K562 (cell line): Measurements from ENCODE around the gene TBC1D17. TPM values are rescaled to one million over a fixed set of nuclear protein-coding genes. Genes with fewer than 3 reads are reported as not detected.

ENCODE experiments used
- ERF ChIP-seq: fragments of 450-650 bp; formaldehyde crosslinking; IDR thresholded peaks from 2 replicates; pipeline ENCODE4 v1.4.0; 2020; ENCODE audit warnings: mild to moderate bottlenecking, mixed read lengths
- GABPB1 ChIP-seq: sonication (generic); formaldehyde crosslinking; IDR thresholded peaks from 2 replicates; pipeline ENCODE4 v1.8.0; 2022; ENCODE audit warnings: mild to moderate bottlenecking, missing genetic modification reagents
- MYC ChIP-seq, 2 experiments: fragments of 250-450 bp in 1 of 2; sonication (Bioruptor Pico) in 1 of 2; IDR thresholded peaks; 2 replicates each; pipeline versions ENCODE4 v1.5.1 to v1.6.1; 2012 to 2021; ENCODE audit warnings: low read depth in 2 of 2, borderline replicate concordance in 1 of 2, improper control_type of control experiment in 1 of 2, low read length in 1 of 2, mild to moderate bottlenecking in 1 of 2, moderate library complexity in 1 of 2
- NONO ChIP-seq, 2 experiments: fragments of 200-400 bp in 1 of 2; fragments of 450-650 bp in 1 of 2; formaldehyde crosslinking in 1 of 2; IDR thresholded peaks; 2 replicates each; pipeline ENCODE4 v1.6.1; 2017; ENCODE audit warnings: low read depth in 2 of 2, mild to moderate bottlenecking in 2 of 2, moderate library complexity in 2 of 2, low read length in 1 of 2
- SREBF1 ChIP-seq: fragments of 150-350 bp; IDR thresholded peaks from 2 replicates; pipeline ENCODE4 v1.6.1; 2014; ENCODE audit warnings: antibody characterized with exemption, low read depth, low read length, borderline replicate concordance
- polyA plus RNA-seq, 8 experiments: library from polyadenylated mRNA; depleted of rRNA in 4 of 8; stranded (reverse) in 5 of 8; unstranded in 3 of 8; fragments of >200 nt; fragmentation: Nextera tagmentation in 2 of 8; fragmentation: Illumina TruSeq in 1 of 8; extraction: Ambion mirVana in 2 of 8; extraction: Trizol in 1 of 8; gene quantifications; 2 replicates each; pipeline versions ENCODE4 v1.2.1 to v1.2.3, GENCODE V29; 2011 to 2014; ENCODE audit warnings: inconsistent platforms in 1 of 8, missing spikeins in 1 of 8
- total RNA-seq, 7 experiments: library from RNA; depleted of rRNA in 6 of 7; stranded (reverse); fragments of >200 nt in 6 of 7; fragmentation: Illumina TruSeq in 2 of 7; extraction: Trizol in 2 of 7; gene quantifications; 2 replicates each; pipeline versions ENCODE4 v1.2.1 to v1.2.3, GENCODE V29; 2011 to 2021; ENCODE audit warnings: low replicate concordance in 1 of 7
- TF ChIP-seq, protein P1 (sequence below): fragments of 200-800 bp; sonication (Bioruptor generic); IDR thresholded peaks from 2 replicates; pipeline ENCODE4 v1.6.1; 2016; ENCODE audit warnings: missing genetic modification characterization, missing compliant biosample characterization
- TF ChIP-seq, protein P2 (sequence below): fragments of 250-450 bp; sonication (Bioruptor Pico); IDR thresholded peaks from 2 replicates; pipeline ENCODE4 v1.9.0; 2021; ENCODE audit warnings: mild to moderate bottlenecking, inconsistent platforms

Gene TBC1D17
- total and polyA plus RNA-seq, 9 of the 15 experiments (the other 6 are each of a cell fraction or from before 2014, with no cell fraction given), result 0.42 to 16.0 (median 3.8) TPM

DNA sequence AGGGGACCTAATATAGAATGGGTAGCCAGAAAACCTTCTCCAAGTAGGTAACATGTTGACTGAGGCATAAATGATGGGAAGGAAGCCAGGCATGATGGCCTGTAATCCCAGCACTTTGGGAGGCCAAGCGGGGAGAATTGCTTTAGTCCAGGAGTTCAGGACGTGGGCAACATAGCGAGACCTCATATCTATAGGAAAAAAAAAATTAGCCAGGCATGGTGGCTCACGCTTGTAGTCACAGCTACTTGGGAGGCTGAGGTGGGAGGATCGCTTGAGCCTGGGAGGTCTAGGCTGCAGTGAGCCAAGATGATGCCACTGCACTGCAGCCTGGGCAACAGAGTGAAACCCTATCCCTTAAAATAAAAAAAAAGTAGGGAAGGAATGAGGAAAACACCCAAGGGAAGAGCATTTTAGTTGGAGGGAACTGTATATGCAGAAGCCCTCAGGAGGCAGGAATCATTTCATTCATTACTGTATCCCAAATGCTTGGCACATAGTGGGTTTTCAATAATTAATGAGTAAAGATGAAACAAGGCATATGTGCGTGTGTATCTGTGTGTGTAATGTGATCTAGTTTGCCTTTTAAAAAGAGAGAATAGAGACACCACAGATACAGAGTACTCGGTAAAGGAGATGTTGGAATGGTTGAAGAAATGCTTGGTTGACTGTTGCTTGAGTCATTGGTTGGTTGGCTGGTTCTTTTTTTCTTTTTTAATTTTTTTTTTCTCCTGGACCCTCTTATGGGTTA, 54.0 kb downstream of the TBC1D17 start (continued):
- TF ChIP-seq SREBF1 (no peak), ERF (0 out of 2 replicates have a peak, but pooled peaks have one; percentile 24), MYC (IDR thresholded peaks at IDR 0.05; ENCODE audit: low read depth, low read length) (no peak), MYC (CRISPR knock-in tag; IDR thresholded peaks at IDR 0.05; ENCODE audit: borderline replicate concordance, low read depth) (0 out of 2 replicates have a peak, but pooled peaks have one; percentile 16), GABPB1 (CRISPR knock-in tag) (no peak), NONO (IDR thresholded peaks at IDR 0.05; ENCODE audit: low read depth in 2 of 2, low read length in 1 of 2) (no peak)
- TF ChIP-seq, protein P1, sequence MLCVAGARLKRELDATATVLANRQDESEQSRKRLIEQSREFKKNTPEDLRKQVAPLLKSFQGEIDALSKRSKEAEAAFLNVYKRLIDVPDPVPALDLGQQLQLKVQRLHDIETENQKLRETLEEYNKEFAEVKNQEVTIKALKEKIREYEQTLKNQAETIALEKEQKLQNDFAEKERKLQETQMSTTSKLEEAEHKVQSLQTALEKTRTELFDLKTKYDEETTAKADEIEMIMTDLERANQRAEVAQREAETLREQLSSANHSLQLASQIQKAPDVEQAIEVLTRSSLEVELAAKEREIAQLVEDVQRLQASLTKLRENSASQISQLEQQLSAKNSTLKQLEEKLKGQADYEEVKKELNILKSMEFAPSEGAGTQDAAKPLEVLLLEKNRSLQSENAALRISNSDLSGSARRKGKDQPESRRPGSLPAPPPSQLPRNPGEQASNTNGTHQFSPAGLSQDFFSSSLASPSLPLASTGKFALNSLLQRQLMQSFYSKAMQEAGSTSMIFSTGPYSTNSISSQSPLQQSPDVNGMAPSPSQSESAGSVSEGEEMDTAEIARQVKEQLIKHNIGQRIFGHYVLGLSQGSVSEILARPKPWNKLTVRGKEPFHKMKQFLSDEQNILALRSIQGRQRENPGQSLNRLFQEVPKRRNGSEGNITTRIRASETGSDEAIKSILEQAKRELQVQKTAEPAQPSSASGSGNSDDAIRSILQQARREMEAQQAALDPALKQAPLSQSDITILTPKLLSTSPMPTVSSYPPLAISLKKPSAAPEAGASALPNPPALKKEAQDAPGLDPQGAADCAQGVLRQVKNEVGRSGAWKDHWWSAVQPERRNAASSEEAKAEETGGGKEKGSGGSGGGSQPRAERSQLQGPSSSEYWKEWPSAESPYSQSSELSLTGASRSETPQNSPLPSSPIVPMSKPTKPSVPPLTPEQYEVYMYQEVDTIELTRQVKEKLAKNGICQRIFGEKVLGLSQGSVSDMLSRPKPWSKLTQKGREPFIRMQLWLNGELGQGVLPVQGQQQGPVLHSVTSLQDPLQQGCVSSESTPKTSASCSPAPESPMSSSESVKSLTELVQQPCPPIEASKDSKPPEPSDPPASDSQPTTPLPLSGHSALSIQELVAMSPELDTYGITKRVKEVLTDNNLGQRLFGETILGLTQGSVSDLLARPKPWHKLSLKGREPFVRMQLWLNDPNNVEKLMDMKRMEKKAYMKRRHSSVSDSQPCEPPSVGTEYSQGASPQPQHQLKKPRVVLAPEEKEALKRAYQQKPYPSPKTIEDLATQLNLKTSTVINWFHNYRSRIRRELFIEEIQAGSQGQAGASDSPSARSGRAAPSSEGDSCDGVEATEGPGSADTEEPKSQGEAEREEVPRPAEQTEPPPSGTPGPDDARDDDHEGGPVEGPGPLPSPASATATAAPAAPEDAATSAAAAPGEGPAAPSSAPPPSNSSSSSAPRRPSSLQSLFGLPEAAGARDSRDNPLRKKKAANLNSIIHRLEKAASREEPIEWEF, result no peak
- TF ChIP-seq, protein P2, sequence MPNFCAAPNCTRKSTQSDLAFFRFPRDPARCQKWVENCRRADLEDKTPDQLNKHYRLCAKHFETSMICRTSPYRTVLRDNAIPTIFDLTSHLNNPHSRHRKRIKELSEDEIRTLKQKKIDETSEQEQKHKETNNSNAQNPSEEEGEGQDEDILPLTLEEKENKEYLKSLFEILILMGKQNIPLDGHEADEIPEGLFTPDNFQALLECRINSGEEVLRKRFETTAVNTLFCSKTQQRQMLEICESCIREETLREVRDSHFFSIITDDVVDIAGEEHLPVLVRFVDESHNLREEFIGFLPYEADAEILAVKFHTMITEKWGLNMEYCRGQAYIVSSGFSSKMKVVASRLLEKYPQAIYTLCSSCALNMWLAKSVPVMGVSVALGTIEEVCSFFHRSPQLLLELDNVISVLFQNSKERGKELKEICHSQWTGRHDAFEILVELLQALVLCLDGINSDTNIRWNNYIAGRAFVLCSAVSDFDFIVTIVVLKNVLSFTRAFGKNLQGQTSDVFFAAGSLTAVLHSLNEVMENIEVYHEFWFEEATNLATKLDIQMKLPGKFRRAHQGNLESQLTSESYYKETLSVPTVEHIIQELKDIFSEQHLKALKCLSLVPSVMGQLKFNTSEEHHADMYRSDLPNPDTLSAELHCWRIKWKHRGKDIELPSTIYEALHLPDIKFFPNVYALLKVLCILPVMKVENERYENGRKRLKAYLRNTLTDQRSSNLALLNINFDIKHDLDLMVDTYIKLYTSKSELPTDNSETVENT (CRISPR knock-in tag), result no peak
